ENCODE results near the gene CCDC157.
"Not testable (repeated sequence)": the region's sequence is repeated elsewhere in the genome, so short reads cannot be mapped to it uniquely, and the experiment has no call there.

The CCDC157 gene

GRCh38 chr22:30390974-30391691 lies 34.3 kb downstream of the CCDC157 start:
- DNase-seq (ENCODE audit: low read depth in 2 of 2) = peak; percentile 68 to 76

- DNase-seq (ENCODE audit: low read depth in 2 of 2) = no peak
These were observed 36.0 kb downstream of the CCDC157 start for GRCh38 chr22:30392661-30393321.

DNA sequence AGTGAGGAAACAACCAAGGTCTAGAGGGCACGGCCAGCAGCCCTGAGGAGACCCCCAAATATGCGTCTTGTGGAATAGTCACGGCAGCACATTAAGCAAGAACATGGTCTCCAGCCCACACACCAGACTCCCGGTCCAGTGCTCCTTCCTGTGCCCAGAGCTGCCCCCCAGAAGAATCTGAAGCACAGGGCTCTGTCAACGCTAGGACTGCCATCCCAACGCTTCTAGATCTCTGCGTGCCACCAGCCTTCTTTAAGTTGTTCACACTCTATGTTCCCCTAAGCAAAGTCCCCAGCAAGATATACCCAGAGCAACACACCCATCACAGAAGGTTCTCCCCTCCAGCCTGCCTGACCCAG lies 36.5 kb downstream of the CCDC157 start:
- DNase-seq (ENCODE audit: low read depth in 2 of 2) = no peak

DNA sequence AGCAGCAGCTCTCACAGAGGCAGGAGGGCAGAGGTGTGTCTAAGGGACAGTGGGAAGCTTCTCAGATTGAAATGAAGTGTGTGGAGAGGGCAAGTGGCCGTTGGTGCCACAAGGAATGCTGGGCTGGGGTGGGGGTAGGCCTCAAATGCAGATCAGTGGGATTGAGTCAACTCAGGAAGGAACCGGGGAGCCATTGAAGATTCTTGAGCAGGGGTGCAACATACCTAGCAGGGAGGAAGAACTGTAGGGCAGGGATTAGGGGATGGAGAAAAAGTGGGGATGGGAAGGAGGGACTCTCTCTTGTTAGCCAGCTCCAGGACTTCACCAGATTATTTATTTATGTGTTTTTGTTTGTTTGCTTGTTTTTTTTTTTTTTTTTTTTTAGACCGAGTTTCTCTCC lies 37.1 kb downstream of the CCDC157 start:
- no peak for DNase-seq (ENCODE audit: low read depth in 2 of 2)

DNA sequence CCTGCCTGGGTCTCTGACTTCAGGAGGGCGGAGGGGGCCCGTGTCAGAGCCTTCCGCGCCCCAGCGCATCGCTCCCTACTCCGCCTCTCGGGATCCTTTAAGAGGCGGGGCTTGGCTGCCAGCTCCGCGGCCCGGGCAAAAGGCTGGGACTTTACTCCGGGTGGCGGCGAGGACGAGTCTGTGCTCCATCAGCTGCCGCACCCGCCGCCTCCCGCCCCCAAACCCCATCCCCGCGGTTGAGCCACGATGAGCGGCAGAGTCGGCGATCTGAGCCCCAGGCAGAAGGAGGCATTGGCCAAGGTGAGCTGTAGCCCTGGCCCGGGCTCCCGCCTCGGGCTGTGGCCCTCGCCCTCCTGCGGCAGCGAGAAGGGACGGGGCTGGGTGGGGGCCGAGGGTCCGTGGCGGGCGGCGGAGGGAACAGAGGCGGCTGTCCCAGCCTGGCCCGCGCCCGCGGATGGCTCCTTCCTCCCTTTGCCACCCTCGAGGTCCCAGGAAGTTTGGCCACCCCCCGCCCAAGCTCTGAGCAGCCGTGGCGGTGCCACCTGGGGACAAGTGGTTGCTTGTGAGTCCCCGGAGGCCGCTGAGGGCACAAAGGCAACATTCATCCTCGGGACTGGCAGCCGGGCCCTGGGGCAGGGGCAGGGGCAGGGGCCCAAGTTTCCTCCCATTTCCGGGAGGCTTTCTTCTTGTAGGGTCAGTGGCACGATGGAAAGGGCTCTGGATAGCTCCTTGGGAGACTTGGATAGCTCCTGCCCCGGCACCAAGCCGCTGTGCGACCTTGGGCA lies 40.3 kb downstream of the CCDC157 start, which contains the start of gene SEC14L2:
Gene SEC14L2 (plus strand): TSS at position 148 of the 785 bp plus-strand sequence. CDS start 99 bp downstream, at position 247.
- peak in 1 of 2 donors; percentile 55 for DNase-seq (ENCODE audit: low read depth in 2 of 2)

- DNase-seq (ENCODE audit: low read depth in 2 of 2) = no peak
These were observed 41.1 kb downstream of the CCDC157 start for GRCh38 chr22:30397656-30398635.

GRCh38 chr22:30398685-30399680 lies 42.2 kb downstream of the CCDC157 start:
- DNase-seq (ENCODE audit: low read depth in 2 of 2) = no peak

GRCh38 chr22:30399718-30400117 lies 42.9 kb downstream of the CCDC157 start:
- no peak for DNase-seq (ENCODE audit: low read depth in 2 of 2)

DNA sequence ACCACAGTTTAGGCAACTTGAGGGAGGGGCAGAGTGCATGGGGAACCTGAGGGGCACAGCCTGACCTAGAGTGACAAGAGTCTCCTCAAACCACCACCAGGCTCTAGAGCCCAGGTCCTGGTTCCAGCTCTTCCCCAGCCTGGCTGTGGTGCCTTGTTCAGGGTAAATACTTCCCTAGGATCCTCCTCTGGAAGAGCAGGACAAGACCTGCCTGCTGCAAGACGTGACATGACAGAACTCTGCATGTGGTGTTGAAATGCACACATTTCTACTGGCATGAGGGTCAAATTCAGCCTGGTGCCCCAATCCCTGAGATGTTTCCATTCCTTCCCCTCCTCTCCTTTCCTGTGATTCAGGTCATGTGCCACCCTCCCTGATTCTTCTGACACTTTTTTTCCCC lies 43.4 kb downstream of the CCDC157 start:
- DNase-seq (ENCODE audit: low read depth in 2 of 2) = no peak

DNA sequence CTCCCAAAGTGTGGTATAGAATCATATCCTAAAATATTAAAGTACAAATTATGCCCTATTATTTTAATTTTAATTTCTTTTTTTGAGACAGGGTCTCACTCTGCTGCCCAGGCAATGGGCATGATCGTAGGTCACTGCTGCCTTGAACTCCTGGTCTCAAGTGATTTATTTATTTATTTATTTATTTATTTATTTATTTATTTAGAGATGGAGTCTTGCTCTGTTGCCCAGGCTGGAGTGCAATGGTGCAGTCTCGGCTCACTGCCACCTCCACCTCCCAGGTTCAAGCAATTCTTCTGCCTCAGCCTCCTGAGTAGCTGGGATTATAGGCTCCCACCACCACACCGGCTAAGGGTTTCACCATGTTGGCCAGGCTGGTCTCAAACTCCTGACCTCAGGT lies 44.2 kb downstream of the CCDC157 start:
- DNase-seq (ENCODE audit: low read depth in 2 of 2) = not testable (repeated sequence)

- DNase-seq (ENCODE audit: low read depth in 2 of 2) = no peak
These were observed 45.4 kb downstream of the CCDC157 start for GRCh38 chr22:30402028-30402765.

- DNase-seq (ENCODE audit: low read depth in 2 of 2) = not testable (repeated sequence)
These were observed 45.9 kb downstream of the CCDC157 start for GRCh38 chr22:30402766-30403104.

DNA sequence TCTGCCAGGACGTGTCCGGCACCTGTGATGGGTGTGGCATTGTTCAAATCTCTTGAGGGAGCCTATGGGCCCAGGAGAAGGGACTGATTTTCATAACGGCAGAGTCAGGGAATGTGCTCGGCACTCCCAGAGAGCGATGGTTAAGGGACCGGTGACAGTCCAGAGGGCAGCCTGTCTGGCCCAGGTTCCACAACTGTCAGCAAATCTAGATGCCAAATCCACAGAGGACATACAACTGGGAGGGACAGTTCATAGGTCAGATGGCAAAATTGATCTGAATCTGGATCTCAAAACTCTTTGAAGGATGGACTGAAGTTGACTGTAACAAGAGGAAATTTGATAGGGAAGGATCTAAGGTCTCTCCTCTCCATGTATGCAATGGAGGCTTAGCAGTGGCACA lies 47.5 kb downstream of the CCDC157 start:
- no peak for DNase-seq (ENCODE audit: low read depth in 2 of 2)

DNA sequence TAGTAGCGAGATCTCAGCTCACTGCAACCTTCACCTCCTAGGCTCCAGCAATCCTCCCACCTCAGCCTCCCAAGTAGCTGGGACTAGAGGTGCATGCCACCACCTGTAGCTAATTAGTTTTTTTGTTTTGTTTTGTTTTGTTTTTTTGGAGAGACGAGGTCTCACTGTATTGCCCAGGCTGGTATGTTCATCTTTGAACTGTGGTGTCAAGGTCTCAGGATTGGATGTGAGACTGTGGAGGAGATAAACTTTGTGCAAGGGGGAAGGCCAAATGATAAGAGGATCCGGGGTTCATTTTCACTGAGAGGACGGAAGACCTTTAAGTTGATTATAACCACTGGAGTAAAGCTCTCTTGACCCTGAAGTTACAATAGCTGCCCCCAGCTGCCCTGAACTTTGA lies 48.9 kb downstream of the CCDC157 start:
- no peak for DNase-seq (ENCODE audit: low read depth in 2 of 2)

- DNase-seq (ENCODE audit: low read depth in 2 of 2) = no peak
These were observed 49.6 kb downstream of the CCDC157 start for GRCh38 chr22:30406400-30406799.

GRCh38 chr22:30408388-30409102 lies 51.7 kb downstream of the CCDC157 start:
- DNase-seq (ENCODE audit: low read depth in 2 of 2) = no peak

GRCh38 chr22:30411780-30412179 lies 55.0 kb downstream of the CCDC157 start:
- no peak for DNase-seq (ENCODE audit: low read depth in 2 of 2)

DNA sequence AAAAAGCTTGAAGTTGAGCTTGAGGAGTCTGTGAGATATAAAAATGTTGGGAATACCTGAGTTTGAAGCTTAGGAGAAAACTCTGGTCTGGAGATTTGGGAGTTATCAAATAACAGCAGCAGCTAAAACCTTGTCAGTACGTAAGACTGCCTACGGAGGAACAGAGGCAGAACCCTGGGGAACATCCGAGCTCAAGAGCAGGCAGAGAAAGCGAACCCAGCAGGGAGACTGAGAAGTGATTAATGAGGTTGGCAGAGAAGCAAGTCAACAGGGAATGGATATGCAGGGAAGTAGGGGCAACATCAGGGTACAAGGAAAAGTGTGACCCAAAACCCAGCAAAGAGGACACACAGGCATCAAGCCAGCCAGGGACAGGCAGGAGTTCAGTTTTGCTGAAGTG lies 56.2 kb downstream of the CCDC157 start:
- DNase-seq (ENCODE audit: low read depth in 2 of 2) = no peak
